SK-N-SH (cell line): ENCODE measurements around the gene UBE2A. TPM values are rescaled to one million over a fixed set of nuclear protein-coding genes. Genes with fewer than 3 reads are reported as not detected.

Experiments
- CTCF ChIA-PET: fragments of 300-600, 350-600 bp; formaldehyde crosslinking; extraction: SDS; loops from one replicate; lab custom pipeline; 2021; lab: Yijun Ruan, JAX
- POLR2A ChIA-PET: fragments of 350-600 bp; sonication (Branson Sonifier 250); formaldehyde crosslinking; extraction: SDS; loops from one replicate; lab custom pipeline; 2020; ENCODE audit warnings: antibody characterized with exemption, inconsistent platforms; lab: Yijun Ruan, JAX
- DNase-seq: peaks from one replicate; pipeline ENCODE4 v3.0.0; 2012
- H2AFZ ChIP-seq: fragments of 200-600 bp; sonication (generic); 2 replicates; pipeline ENCODE4 v1.8.1; 2016; ENCODE audit warnings: antibody characterized with exemption, mild to moderate bottlenecking, low read depth
- H3F3A ChIP-seq: fragments of 200-600 bp; sonication (generic); replicated peaks from 2 replicates; pipeline ENCODE3; 2016; ENCODE audit warnings: antibody characterized with exemption, mild to moderate bottlenecking; ENCODE audit not compliant: insufficient read depth
- H3K27ac ChIP-seq, 2 experiments: fragments of 200-500 bp in 1 of 2; fragments of 200-600 bp in 1 of 2; sonication (Bioruptor generic) in 1 of 2; sonication (generic), shearing (Covaris generic) in 1 of 2; 2 replicates each; pipeline versions ENCODE4 v1.5.1 to v1.6.1; 2014 to 2016; ENCODE audit warnings: low read depth in 2 of 2, inconsistent platforms in 1 of 2, low read length in 1 of 2, mild to moderate bottlenecking in 1 of 2, mixed read lengths in 1 of 2
- H3K27me3 ChIP-seq: fragments of 200-600 bp; sonication (generic), shearing (Covaris generic); 2 replicates; pipeline ENCODE4 v1.6.1; 2016; ENCODE audit warnings: mixed run types; ENCODE audit not compliant: insufficient read depth
- H3K36me3 ChIP-seq, 2 experiments: fragments of 200-500 bp in 1 of 2; fragments of 200-600 bp in 1 of 2; sonication (Bioruptor generic) in 1 of 2; sonication (generic) in 1 of 2; replicated peaks in 1 of 2; 2 replicates each; pipeline versions ENCODE3 to v1.5.1; 2014 to 2016; ENCODE audit warnings: low read length in 1 of 2, mild to moderate bottlenecking in 1 of 2; ENCODE audit not compliant: insufficient read depth in 2 of 2, control insufficient read depth in 1 of 2
- H3K4me1 ChIP-seq, 2 experiments: fragments of 200-500 bp in 1 of 2; fragments of 200-600 bp in 1 of 2; sonication (Bioruptor generic) in 1 of 2; sonication (generic), shearing (Covaris generic) in 1 of 2; 2 replicates each; pipeline versions ENCODE4 v1.5.1 to v1.6.1; 2014 to 2016; ENCODE audit warnings: low read depth in 1 of 2, low read length in 1 of 2, mixed run types in 1 of 2; ENCODE audit not compliant: insufficient read depth in 2 of 2, control insufficient read depth in 1 of 2
- H3K4me2 ChIP-seq: fragments of 200-600 bp; sonication (generic), shearing (Covaris generic); 2 replicates; pipeline ENCODE4 v1.6.1; 2017; ENCODE audit warnings: mixed run types
- H3K4me3 ChIP-seq, 2 experiments: fragments of 200-500 bp in 1 of 2; fragments of 200-600 bp in 1 of 2; sonication (Bioruptor generic) in 1 of 2; sonication (generic), shearing (Covaris generic) in 1 of 2; 2 replicates each; pipeline versions ENCODE4 v1.5.1 to v1.8.1; 2014 to 2016; ENCODE audit warnings: low read depth in 2 of 2, inconsistent platforms in 1 of 2, low read length in 1 of 2, mild to moderate bottlenecking in 1 of 2, mixed read lengths in 1 of 2, moderate library complexity in 1 of 2
- H3K79me2 ChIP-seq: fragments of 200-600 bp; sonication (generic); 2 replicates; pipeline ENCODE4 v1.8.1; 2017; ENCODE audit warnings: mild to moderate bottlenecking; ENCODE audit not compliant: insufficient read depth
- H3K9ac ChIP-seq: fragments of 200-600 bp; sonication (generic); 2 replicates; pipeline ENCODE4 v1.6.1; 2017; ENCODE audit warnings: mixed run types
- H3K9me2 ChIP-seq: fragments of 200-600 bp; sonication (generic); 2 replicates; pipeline ENCODE4 v1.6.1; 2017; ENCODE audit warnings: mixed run types
- H3K9me3 ChIP-seq: fragments of 200-600 bp; sonication (generic); 2 replicates; pipeline ENCODE4 v1.6.1; 2017; ENCODE audit warnings: mixed run types, mild to moderate bottlenecking, moderate library complexity
- H4K20me1 ChIP-seq: fragments of 200-600 bp; sonication (generic); 2 replicates; pipeline ENCODE4 v1.6.1; 2017; ENCODE audit warnings: mild to moderate bottlenecking, mixed run types; ENCODE audit not compliant: insufficient read depth
- CHD2 ChIP-seq: fragments of 150-350 bp; IDR thresholded peaks from 2 replicates; pipeline ENCODE4 v1.6.1; 2018; ENCODE audit warnings: low read length; ENCODE audit not compliant: partially characterized antibody
- ELF1 ChIP-seq: IDR thresholded peaks from 2 replicates; pipeline ENCODE4 v1.4.0; 2012
- EP300 ChIP-seq, 2 experiments: IDR thresholded peaks; 2 replicates each; pipeline versions ENCODE4 v1.4.0 to v1.6.1; 2012; ENCODE audit warnings: borderline replicate concordance in 1 of 2, low read depth in 1 of 2, low read length in 1 of 2
- EZH2phosphoT487 ChIP-seq: fragments of 200-600 bp; sonication (generic); IDR thresholded peaks from 2 replicates; pipeline ENCODE4 v1.6.1; 2017; ENCODE audit warnings: low read depth, mixed run types, mild to moderate bottlenecking, antibody characterized with exemption, moderate library complexity, borderline replicate concordance
- FOSL2 ChIP-seq: IDR thresholded peaks from 2 replicates; pipeline ENCODE4 v1.4.0; 2012; ENCODE audit warnings: low read depth, mild to moderate bottlenecking, moderate library complexity, borderline replicate concordance
- FOXJ3 ChIP-seq: sonication (generic); formaldehyde crosslinking; IDR thresholded peaks from 2 replicates; pipeline ENCODE4 v1.5.1; 2020; ENCODE audit warnings: mild to moderate bottlenecking, missing genetic modification reagents
- GABPA ChIP-seq: IDR thresholded peaks from 2 replicates; pipeline ENCODE4 v1.4.0; 2012; ENCODE audit warnings: low read depth, mild to moderate bottlenecking
- GATA2 ChIP-seq: sonication (generic); formaldehyde crosslinking; IDR thresholded peaks from 2 replicates; pipeline ENCODE4 v1.5.0; 2020; ENCODE audit warnings: mild to moderate bottlenecking, missing genetic modification reagents
- NFIC ChIP-seq: IDR thresholded peaks from 2 replicates; pipeline ENCODE4 v1.4.0; 2012; ENCODE audit warnings: borderline replicate concordance
- RXRA ChIP-seq: IDR thresholded peaks from 2 replicates; pipeline ENCODE4 v1.4.0; 2012; ENCODE audit warnings: low read depth, mild to moderate bottlenecking, borderline replicate concordance
- TCF12 ChIP-seq: IDR thresholded peaks from 2 replicates; pipeline ENCODE4 v1.4.0; 2012
- TEAD4 ChIP-seq: IDR thresholded peaks from 2 replicates; pipeline ENCODE4 v1.4.0; 2012; ENCODE audit warnings: mild to moderate bottlenecking, borderline replicate concordance; ENCODE audit not compliant: insufficient read depth
- YY1 ChIP-seq: IDR thresholded peaks from 2 replicates; pipeline ENCODE4 v1.4.0; 2012; ENCODE audit warnings: low read depth, mild to moderate bottlenecking
- WGBS: methylation state at CpG from one replicate; pipeline ENCODE4 v1.1.6; 2017; ENCODE audit warnings: low lambda C conversion rate; 5-methylcytosine and 5-hydroxymethylcytosine counted together
- polyA plus RNA-seq, 3 experiments: library from polyadenylated mRNA; depleted of rRNA; stranded (reverse); fragments of >200 nt; gene quantifications; 2 replicates each; pipeline ENCODE4 v1.2.3, GENCODE V29; 2012
- TF ChIP-seq, protein P1 (sequence below): fragments of 150-350 bp; IDR thresholded peaks from 2 replicates; pipeline ENCODE4 v1.6.1; 2017; ENCODE audit warnings: antibody characterized with exemption, low read length, low read depth, borderline replicate concordance
- TF ChIP-seq, protein P2 (sequence below): IDR thresholded peaks from 2 replicates; pipeline ENCODE4; 2012
- TF ChIP-seq, protein P3 (sequence below): fragments of 200-600 bp; sonication (generic); IDR thresholded peaks from 2 replicates; pipeline ENCODE4 v1.6.1; 2017; ENCODE audit warnings: antibody characterized with exemption, mild to moderate bottlenecking, moderate library complexity
- TF ChIP-seq, protein P4 (sequence below): IDR thresholded peaks from 2 replicates; pipeline ENCODE4 v1.4.0; 2012; ENCODE audit warnings: low read depth

The UBE2A gene
- polyA plus RNA-seq, 1 of the 3 experiments (the other 2 are of a cell fraction): 38.4 TPM

DNA sequence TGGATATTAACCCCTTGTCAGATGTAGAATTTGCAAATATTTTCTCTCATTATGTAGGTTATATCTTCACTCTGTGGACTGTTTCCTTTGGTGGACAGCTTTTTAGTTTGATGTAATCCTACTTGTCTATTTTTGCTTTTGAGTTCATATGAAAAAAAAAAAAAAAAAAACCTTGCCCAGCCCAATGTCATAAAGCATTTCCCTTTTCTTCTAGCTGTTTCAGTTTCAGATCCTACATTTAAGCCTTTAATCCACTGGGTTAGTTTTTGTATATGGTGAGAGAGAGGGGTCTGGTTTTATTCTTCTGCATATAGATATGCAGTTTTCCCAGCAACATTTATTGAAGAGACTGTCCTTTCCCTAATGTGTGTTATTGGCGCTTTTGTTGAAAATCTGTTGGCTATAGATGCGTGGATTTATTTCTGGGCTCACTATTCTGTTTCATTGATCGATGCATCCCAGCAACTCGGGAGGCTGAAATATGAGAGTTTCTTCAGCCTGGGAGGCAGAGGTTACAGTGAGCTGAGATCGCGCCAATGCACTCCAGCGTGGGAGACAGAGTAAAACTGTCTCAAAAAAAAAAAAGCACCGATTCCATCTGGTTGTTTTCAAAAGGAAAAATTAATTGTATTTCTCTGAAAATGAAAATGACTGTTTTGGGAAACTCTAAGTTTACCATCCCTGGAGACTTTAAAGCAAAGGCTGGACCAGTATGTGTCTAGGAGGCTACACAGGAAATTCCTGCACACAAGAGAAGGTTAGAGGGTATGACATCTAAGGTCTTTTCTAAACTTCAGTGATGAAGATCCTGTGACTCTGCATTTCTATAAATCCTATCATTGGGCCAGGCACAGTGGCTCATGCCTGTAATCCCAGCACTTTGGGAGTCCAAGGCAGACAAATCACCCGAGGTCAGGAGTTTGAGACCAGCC, 44.8 kb upstream of the UBE2A start:
- WGBS: 90% methylated on average over 9 of the region's 9 CpGs
- Histone ChIP-seq H3K9ac (no peak overlapping the region), H3K9me2 (no peaks in the 10 kb centered on the region), H3K4me1 (no peaks in the 10 kb centered on the region), H3K4me2 (no peak overlapping the region), H3K4me3 (no peak overlapping the region), H3K27ac (no peak overlapping the region), H3F3A (peaks cover 3% of the 10 kb centered on the region), H3K9me3 (no peaks in the 10 kb centered on the region), H4K20me1 (no peaks in the 10 kb centered on the region), H2AFZ (no peak overlapping the region), H3K36me3 (no peaks in the 10 kb centered on the region), H3K79me2 (no peaks in the 10 kb centered on the region), H3K27me3 (no peaks in the 10 kb centered on the region)
- no peak for DNase-seq
- ChIA-PET POLR2A (no interaction called here), CTCF (interaction anchor here (0.6 to 1.0 kb wide), 2 partner anchors 14 to 524 kb away, joined by 3 read pairs; no protein-coding TSS in a partner anchor)
- TF ChIP-seq CHD2 (no peak), FOXJ3 (no peak)
- TF ChIP-seq, protein P1, sequence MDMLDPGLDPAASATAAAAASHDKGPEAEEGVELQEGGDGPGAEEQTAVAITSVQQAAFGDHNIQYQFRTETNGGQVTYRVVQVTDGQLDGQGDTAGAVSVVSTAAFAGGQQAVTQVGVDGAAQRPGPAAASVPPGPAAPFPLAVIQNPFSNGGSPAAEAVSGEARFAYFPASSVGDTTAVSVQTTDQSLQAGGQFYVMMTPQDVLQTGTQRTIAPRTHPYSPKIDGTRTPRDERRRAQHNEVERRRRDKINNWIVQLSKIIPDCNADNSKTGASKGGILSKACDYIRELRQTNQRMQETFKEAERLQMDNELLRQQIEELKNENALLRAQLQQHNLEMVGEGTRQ: no peak
- TF ChIP-seq, protein P2, sequence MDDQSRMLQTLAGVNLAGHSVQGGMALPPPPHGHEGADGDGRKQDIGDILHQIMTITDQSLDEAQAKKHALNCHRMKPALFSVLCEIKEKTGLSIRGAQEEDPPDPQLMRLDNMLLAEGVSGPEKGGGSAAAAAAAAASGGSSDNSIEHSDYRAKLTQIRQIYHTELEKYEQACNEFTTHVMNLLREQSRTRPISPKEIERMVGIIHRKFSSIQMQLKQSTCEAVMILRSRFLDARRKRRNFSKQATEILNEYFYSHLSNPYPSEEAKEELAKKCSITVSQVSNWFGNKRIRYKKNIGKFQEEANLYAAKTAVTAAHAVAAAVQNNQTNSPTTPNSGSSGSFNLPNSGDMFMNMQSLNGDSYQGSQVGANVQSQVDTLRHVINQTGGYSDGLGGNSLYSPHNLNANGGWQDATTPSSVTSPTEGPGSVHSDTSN: no peak
- TF ChIP-seq, protein P3, sequence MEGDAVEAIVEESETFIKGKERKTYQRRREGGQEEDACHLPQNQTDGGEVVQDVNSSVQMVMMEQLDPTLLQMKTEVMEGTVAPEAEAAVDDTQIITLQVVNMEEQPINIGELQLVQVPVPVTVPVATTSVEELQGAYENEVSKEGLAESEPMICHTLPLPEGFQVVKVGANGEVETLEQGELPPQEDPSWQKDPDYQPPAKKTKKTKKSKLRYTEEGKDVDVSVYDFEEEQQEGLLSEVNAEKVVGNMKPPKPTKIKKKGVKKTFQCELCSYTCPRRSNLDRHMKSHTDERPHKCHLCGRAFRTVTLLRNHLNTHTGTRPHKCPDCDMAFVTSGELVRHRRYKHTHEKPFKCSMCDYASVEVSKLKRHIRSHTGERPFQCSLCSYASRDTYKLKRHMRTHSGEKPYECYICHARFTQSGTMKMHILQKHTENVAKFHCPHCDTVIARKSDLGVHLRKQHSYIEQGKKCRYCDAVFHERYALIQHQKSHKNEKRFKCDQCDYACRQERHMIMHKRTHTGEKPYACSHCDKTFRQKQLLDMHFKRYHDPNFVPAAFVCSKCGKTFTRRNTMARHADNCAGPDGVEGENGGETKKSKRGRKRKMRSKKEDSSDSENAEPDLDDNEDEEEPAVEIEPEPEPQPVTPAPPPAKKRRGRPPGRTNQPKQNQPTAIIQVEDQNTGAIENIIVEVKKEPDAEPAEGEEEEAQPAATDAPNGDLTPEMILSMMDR: no peak

GRCh38 chrX:119537487-119537886, 36.9 kb upstream of the UBE2A start:
- TF ChIP-seq, protein P3: no peak
- TF ChIP-seq GABPA (no peak), FOSL2 (no peak), NFIC (no peak), ELF1 (no peak), EP300 (IDR thresholded peaks at IDR 0.05; ENCODE audit: borderline replicate concordance in 1 of 2, low read depth in 1 of 2, low read length in 1 of 2) (no peak), TCF12 (no peak), YY1 (no peak), TEAD4 (no peak), EZH2phosphoT487 (no peak), GATA2 (no peak), RXRA (no peak)
- TF ChIP-seq, protein P1: no peak
- TF ChIP-seq, protein P4, sequence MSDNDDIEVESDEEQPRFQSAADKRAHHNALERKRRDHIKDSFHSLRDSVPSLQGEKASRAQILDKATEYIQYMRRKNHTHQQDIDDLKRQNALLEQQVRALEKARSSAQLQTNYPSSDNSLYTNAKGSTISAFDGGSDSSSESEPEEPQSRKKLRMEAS: no peak
- Histone ChIP-seq H3K9me2 (no peaks in the 10 kb centered on the region), H3K36me3 (peaks cover 4 to 18% of the 10 kb centered on the region in 2 experiments), H3K79me2 (no peaks in the 10 kb centered on the region), H3K27me3 (no peaks in the 10 kb centered on the region), H3K4me3 (no peak overlapping the region), H2AFZ (no peak overlapping the region), H3F3A (no peaks in the 10 kb centered on the region), H3K9ac (no peak overlapping the region), H3K4me1 (no peaks in the 10 kb centered on the region), H3K4me2 (no peak overlapping the region), H3K9me3 (no peaks in the 10 kb centered on the region), H4K20me1 (no peaks in the 10 kb centered on the region), H3K27ac (no peak overlapping the region)
- POLR2A ChIA-PET: interaction anchor here (0.9 kb wide), 1 partner anchor 36 kb away, joined by 3 read pairs; no protein-coding TSS in a partner anchor
- no peak for DNase-seq
- 78% methylated on average over 3 of the region's 3 CpGs for WGBS
- CTCF ChIA-PET: interaction anchor here (1.5 kb wide), 1 partner anchor 21 kb away, joined by 5 read pairs; no protein-coding TSS in a partner anchor
